DMS53 (cell line): ENCODE data around the gene LMBRD2.

ENCODE experiments used
- DNase-seq: peaks from one replicate; lab custom pipeline; 2025; lab: John Stamatoyannopoulos, UW

The LMBRD2 gene

DNA sequence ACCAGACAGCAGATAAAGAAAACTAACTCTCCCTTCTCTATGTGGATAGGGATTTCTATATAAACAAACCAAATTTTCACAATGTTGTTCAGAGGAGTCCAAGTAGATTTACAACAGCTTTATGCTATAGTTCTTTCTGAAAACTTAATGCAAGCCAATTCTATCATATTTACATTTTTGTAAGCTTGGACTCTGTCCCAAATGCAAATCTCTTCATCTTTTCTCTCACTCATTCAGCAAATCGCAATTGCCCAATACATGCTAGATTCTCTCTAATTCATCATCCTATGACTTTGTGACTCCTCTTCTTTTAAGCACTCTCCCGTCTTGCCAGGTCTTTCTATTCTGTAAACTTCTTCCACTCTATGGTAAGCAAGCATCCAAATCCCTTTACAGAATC, 45.9 kb downstream of the LMBRD2 start:
- DNase-seq, result no peak

DNA sequence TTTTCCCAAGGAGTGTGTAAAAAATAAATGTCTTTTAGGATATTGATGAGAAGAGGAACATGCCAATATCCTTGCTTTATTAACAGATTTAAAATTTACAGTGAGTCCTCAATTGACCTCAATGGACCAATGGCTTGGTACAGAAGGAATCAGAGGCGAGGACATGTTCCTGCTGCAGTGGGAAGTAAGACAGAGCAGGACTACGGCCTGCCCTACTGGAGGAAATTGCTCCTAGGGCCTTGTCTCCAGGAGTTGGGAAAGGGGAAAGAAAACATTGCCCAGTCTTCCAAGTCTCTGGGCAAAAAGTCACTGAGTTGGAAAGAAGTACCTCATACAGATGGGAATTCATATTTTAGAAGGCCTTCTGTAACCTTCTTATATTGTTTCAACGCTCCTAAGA, 51.9 kb downstream of the LMBRD2 start:
- DNase-seq, result no peak

DNA sequence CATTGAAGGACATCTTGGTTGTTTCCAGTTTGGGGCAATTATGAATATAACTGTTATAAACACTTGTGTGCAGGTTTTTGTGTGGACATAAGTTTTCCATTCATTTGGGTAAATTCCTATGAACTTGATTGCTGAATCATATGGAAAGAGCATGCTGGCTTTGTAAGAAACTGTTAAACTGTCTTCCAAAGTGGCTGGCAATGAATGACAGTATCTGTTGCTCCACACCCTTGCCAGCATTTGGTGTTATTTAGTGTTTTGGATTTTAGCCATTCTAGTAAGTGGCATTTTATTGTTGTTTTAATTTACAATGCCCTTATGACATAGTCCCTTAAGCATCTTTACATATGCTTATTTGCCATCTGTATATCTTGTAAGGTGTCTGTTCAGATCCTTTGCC, 55.2 kb downstream of the LMBRD2 start:
- no peak for DNase-seq

DNA sequence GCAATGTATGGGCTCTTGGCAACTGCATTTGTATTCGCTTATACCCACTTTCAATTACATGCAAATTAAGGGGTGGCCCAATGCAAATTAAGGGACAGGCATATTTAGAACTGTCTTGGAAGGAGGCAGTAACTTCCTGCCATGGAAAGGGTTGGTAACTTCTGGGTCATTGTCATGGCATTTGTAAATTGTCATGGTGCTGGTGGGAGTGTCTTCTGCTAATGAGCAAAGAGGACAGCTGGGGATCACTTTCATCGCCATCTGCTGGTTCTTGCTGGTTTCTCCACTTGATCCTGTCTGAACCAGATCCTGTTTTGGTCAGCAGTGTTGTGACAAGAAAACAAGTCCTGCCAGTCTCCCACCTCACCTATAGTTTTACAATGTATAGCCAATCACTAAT, 61.7 kb downstream of the LMBRD2 start:
- DNase-seq, result peak; percentile 74

DNA sequence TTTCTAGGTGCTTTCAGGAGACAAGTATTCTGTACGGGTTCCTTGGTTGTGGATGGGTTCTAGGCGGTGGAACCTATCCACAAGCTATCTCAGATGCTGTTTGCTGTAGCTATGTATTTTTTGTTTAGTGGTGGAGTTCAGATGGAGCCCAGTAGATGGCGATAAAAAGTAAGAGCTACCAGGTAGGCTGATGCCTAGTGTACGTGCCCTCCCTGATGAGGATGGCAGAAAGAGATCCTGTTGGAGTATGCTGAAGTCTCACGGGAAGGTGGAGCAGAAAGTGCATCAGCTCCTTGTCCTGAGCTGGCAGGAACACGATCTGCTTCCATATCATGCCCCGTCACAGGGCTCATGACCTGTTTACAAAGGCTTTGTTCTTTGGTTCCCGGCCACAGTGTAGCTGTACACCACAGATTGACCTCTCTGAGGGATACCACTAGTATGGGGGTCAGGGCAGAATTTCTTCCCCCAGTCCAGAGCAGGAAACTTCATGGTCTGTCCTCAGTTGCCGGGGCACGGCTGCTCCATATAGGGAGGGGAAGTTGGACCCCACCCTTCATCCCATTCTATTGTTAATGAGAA, 72.4 kb downstream of the LMBRD2 start:
- DNase-seq, result peak; percentile 82

DNA sequence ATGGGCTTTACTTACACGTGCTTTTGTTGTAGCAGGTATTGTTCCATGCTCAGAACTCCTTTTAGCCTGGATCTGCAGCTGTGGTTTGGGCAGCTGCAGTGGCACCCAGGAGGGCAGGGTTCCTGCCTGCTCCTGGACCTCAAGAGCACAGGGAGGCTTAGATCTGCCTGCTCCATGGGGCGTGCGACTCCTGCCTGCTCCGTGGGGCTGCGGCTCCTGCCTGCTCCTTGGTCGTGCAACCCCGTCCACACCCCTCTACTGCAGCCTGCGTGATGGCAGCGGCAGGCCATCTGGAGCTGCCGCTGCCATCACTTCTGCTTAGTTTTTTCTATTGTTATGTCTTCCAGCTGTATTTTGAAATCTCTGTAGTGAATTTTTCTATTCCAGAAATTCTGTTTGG, 73.3 kb downstream of the LMBRD2 start:
- no peak for DNase-seq

DNA sequence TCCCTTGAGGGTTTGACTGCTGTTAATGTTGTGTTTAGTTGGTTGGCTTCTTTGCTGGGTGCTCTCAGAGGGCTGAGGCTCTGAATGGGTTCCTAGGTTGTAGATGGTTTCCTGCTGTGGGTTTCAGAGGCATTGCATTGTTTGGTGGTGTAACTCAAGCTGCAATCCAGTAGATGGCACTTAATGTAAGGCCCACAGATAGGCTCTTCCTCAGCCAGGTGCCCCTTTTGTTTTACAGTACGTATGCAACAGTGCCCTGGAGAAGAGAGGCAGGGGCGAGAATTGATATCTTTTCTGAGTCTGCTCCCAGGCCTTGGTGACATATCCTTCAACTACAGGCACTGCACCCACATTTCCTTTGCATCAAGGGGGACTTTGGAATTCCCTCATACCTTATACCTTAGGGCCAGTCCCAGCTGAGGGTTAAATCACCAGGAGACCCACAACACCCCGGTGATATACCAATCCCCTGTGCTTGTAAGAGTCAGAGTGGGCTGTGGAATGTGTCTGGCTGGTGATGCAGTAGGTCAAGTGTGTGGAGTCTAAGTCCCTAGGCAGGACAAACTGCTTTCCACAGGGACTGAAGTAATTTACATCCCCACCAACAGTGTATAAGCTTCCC, 78.0 kb downstream of the LMBRD2 start:
- peak; percentile 57 for DNase-seq

DNA sequence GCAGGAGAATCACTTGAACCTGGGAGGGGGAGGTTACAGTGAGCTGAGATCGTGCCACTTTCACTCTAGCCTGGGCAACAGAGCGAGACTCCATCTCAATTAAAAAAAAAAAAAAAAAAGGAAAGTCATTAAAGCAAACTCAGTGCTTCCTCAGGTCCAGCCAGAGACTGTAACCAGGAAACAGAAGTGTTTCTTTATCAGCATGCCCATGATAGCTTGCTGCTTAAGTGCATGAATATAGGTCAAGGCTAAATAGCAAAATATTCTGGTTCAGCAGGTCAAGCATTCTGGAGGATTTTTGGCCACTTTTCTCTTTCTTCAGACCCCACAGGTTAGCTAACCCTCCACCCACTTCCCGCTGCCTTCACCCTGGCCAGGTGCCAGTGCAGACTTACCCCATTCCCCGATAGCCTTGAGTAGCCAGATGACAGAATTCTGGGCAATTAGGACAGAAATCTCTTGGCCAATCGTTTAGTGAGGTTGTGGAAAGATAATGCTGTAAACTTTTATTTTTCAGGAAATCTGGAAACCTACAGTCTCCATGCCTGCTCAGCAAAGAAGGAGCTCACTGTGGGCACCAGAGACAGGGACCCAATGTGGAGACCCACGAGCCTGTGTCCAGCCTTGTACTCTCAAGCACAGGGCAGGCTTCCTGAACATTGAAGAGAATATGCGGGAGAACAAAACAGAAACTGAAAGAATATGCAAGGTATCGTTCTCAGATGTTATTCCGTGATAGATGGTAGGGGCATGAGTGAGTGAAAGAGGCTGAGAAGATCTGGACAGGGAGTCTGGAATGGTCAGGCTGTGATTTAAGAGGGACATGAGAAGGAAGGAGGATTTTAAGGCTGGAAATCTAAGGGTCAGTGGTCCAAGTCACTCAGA, 80.8 kb downstream of the LMBRD2 start:
- no peak for DNase-seq

DNA sequence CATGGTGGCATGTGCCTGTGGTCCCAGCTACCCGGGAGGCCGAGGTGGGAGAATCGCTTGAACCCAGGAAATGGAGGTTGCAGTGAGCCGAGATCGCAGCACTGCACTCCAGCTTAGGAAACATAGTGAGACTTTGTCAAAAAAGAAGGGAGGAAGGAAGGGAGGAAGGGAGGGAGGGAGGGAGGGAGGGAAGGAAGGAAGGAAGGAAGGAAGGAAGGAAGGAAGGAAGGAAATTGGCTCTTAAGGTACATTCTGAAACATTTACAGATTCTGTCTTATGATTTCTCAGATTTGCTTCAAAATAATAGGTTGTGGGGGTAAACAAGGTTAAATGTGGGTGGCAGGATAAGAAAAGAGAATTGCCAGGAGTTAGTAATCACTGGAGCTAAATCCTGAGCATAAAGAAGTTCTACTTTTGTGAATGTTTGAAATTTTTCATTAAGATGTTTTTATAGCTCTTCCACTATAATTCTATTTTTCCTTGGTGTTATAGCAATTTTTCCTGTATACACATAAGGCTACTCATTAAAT, 82.9 kb downstream of the LMBRD2 start:
- no peak for DNase-seq

DNA sequence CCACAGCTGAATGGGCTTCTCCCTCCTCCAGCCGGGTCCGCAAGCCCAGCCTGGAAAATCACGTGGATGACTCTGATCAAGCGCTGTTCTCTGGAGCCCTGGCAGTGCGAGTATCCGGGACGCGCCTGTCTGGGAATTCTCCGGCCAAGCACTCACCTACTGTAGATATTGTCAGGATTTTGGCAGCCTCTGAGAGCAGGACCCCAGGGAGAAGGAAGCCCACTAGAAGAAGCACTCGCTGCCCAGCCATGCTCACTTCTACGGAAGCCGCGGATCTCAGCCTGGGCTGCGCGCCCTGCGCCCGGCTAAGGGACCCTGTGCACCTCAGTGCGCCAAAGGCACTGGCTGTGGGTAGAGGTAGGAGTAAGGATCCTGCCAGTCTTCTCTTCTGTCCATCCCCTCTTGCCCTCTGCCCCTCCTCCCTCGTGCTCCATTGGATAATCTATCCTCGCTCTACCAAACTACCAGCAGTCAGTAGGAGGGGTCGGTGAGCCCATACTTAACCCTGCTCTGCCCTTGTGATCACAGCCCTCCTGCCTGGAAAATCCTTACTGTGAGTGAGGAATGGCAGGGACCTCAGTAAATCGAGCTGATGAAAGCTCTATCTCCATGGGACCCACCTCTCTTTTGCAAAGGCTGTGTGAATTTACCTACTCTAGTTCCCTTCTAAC, 85.0 kb downstream of the LMBRD2 start, which contains the start of gene UGT3A2:
Gene UGT3A2 (minus strand): TSS at position 343 of the 671 bp plus-strand sequence. CDS start 93 bp downstream, at position 250.
- peak; percentile 28 for DNase-seq

DNA sequence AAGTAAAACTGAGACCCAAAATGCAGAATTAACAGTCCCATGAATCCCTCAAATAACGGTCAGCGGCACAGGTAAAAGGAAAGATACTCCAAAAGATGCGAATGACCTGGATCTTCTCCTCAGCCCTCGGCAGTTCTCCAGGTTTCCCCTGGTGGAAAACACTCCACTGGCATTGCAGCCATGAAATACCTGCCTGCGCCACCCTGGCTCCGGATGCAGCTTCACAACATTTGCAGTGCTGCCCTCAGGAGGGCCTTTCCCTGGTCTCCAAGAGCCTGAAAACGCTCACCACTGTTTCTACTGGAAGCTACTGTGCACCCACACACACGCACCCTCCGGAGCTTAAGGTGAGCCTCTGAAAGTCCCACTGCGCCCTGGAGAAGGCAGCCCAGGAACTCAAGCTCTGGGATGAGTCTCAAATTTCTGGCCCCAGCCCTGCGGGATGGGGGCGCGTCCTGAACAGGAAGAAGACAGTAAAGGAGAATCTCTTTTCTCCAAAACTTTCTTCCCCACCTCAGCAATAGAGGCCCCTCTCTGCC, 85.6 kb downstream of the LMBRD2 start:
- peak; percentile 7 for DNase-seq

DNA sequence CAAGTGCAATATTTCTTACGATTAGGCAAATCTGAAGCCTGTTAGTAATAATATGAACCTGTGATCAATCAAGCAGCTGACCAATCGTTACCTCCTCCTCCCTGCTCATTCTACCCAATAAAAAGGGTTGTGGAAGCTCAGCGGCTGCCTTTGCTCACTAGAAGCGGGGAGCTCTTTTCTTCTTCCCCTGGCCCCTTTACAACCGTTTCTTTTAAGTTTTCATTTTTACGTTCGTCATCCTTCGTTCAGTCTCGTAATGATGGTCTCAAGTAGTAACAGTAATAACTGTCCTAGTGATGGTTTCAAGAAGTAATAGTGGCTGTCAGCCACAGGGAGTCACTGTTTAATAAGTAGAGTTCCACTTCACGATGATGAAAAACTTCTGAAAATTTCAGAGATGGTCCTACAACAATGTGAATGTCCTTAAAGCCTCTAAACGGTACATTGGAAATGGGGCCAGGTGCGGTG, 91.2 kb downstream of the LMBRD2 start:
- DNase-seq, result peak; percentile 18

DNA sequence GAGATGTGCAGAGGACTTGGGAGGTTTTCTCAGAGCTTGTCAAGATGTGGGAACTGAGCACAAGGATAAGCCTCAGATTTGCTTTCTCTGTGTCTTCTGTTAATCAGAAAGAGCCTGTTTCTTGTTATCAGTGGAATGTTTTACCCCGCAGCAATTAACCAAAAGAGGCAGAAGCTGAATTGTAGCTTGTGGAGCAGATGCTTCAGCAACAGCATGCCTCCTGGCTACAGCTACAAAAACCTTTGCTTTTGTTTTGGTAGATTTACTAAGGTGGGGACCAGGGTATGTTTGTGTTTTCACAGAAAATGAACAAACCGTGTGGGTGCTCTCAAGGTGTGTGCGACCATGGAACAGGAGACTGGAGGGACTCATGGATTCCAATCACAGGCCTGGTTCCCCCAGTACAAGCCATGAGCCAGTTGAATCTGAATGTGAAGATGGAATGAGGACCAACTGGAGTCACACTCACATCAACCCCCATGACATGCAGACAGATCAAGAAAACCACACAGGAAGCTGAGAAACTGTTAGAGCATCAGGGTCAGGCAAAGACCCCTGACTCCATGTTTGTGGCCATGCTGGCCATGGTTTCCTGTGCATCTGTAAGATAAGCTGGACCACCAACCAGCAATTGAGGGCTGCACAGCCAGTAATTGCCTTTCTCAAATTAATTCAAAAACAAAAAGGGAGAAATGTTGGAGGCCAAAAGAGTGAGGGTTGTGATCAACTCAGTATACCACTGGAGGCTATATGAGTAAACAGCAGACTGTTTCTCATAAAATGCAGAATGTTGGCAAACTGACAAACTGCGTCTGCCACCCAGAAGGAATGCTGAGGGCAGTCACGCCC, 91.9 kb downstream of the LMBRD2 start:
- DNase-seq, result no peak

DNA sequence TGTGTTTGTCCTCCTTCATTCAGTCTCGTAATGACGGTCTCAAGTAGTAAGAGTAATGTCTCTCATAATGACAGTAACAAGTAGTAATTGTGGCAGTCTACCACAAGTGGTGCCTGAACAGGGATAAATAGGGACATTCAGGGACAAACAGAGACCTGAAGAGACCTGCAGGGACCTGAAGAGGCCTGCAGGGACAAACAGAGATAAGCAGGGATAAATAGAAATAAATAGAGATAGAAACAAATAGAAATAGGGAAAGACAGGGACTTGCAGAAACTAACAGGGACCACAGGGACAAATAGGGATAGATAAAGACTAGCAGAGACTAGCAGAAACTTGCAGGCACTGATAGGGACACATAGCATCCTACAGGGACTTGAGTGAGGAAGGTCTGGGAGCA, 92.9 kb downstream of the LMBRD2 start:
- no peak for DNase-seq

DNA sequence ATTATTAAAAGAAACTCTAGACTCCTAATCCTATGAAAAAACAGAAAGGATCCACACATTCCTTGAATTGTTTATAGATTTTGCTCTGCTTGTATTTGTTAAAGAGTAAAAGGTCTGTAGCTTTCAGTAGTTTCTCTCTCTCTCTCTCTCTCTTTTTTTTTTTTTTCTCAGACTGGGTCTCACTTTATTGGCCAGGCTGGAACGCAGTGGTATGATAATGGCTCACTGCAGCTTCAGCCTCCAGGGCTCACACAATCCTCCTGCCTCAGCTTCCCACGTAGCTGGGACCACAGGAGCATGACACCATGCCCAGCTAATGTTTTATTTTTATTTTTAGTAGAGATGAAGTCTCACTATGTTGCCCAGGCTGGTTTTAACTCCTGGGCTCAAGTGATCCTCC, 94.3 kb downstream of the LMBRD2 start:
- no peak for DNase-seq

DNA sequence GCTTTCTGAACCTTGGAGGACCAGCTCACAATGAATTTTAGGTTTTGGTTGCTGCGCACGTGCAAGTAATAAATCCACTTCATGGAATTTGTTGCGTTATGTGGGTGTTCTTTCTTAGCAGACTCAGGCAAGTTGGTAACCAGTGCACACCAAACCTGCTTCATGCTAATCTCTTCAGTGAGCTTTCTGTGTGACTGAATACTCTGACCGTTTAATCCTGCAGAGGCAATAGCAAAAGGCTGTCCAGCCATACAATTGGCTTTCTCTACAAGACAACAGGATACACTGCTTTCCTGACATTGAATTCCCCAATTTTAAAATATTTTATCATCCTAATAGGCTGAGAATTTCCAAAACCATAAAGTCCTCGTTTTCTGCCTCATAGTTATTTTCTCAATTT, 95.3 kb downstream of the LMBRD2 start:
- no peak for DNase-seq

DNA sequence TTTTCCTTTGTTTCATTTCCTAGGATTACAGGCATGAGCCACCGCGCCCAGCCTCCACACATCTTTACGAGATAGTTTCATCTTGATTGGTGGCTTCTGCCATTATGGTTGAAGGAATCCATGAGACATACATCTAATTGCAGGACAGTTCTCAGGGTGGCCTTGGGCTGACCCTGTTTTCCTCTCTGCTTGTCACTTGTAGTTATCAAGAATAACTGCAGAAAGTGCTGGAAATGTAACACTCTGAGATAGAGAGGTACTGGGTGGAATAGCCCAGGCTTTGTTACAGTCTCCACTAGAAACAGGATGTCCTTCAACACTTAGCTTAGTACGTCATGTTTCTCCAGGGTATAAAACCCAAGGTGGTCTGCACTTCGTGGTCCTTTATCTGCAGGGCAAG, 95.7 kb downstream of the LMBRD2 start:
- no peak for DNase-seq

DNA sequence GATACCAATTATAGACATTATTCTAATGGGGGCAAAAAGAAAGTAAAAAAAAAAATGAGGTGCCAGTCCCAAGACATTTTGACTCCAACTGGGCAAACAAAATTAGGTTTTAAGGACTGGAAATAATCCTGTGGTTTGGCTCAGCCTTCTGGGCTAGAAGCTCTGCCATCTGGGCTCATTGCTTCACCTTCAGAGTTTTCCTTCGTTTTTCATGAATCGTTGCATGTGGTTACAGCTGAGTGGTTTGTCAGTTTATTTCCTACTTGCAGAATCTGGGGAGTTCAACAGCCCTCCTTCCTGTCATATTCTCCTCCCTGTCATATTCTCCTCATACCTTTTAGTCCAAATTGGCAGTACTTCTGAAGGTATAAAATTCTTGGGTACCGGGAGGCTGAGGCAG, 97.0 kb downstream of the LMBRD2 start:
- no peak for DNase-seq

DNA sequence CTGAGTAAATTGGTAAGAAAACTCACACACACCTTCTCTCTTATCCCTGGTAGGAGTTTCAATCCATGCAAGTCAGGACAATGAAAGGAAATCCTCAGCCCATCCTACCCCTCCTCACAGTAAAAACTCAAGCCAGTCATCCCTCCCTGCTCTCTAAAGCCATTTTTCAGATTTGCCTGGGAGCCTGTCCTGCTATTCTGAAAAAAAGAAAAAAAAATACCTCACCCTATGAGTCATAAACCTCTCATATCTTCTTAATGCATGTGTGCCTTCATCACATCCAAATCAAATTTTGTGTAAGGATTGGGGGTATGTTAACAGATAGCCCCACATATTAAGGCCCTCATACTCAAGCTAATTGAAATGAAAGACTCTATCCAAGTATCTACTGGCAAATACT, 99.1 kb downstream of the LMBRD2 start:
- peak; percentile 9 for DNase-seq

DNA sequence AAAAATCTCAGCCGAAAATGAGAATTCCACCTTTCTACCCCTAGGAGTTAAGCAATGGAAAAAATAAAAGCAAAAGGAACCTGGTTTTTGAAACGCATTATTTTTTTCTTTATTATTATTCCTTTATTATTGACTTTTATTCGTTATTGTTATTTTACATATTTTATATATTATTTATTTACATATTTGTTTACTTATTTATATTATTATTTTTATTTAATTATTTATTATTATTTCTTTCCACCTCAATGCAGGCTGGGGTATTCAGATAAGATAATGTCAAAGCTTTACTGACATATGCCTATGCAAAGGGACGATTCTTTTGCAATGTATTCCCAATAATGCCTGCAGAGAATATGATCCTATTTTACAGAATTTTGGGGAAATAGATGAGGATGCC, 101.7 kb downstream of the LMBRD2 start:
- no peak for DNase-seq
